GM23338 (cell line): ENCODE measurements around the gene SERF2. TPM values are rescaled to one million over a fixed set of nuclear protein-coding genes. Genes with fewer than 3 reads are reported as not detected.

Experiments used
- ATAC-seq: fragments of 200-7000 bp; cut with Tn5 transposase; 3 replicates; pipeline ENCODE4 v1.9.1; 2020
- DNase-seq: peaks from one replicate; pipeline ENCODE4 v3.0.0-alpha.2; 2015; ENCODE audit warnings: low spot score
- H2AFZ ChIP-seq: fragments of 200-600 bp; sonication (generic); 2 replicates; pipeline ENCODE4 v1.8.0; 2016; ENCODE audit warnings: antibody characterized with exemption, mild to moderate bottlenecking, moderate library complexity
- H3F3A ChIP-seq: fragments of 200-600 bp; sonication (generic); replicated peaks from 2 replicates; pipeline ENCODE4 v1.8.0; 2017; ENCODE audit warnings: antibody characterized with exemption, mixed run types, low read depth
- H3K27ac ChIP-seq: fragments of 200-600 bp; sonication (generic); 2 replicates; pipeline ENCODE4 v1.6.1; 2016; ENCODE audit warnings: low read depth
- H3K27me3 ChIP-seq: fragments of 200-600 bp; sonication (generic); 2 replicates; pipeline ENCODE4 v1.8.0; 2016; ENCODE audit warnings: mild to moderate bottlenecking, mixed run types, moderate library complexity; ENCODE audit not compliant: insufficient read depth
- H3K36me3 ChIP-seq: fragments of 200-600 bp; sonication (generic); 2 replicates; pipeline ENCODE4 v1.8.0; 2016; ENCODE audit warnings: mild to moderate bottlenecking; ENCODE audit not compliant: insufficient read depth
- H3K4me1 ChIP-seq: fragments of 200-600 bp; sonication (generic); 2 replicates; pipeline ENCODE4 v1.8.0; 2016; ENCODE audit warnings: mild to moderate bottlenecking, moderate library complexity; ENCODE audit not compliant: insufficient read depth
- H3K4me2 ChIP-seq: fragments of 200-600 bp; sonication (generic); 2 replicates; pipeline ENCODE4 v1.7.1; 2017; ENCODE audit warnings: mixed run types
- H3K4me3 ChIP-seq: fragments of 200-600 bp; sonication (generic); 2 replicates; pipeline ENCODE4 v1.6.1; 2016; ENCODE audit warnings: mixed run types
- H3K79me2 ChIP-seq: fragments of 200-600 bp; sonication (generic); replicated peaks from 2 replicates; pipeline ENCODE4 v1.8.0; 2017; ENCODE audit warnings: mild to moderate bottlenecking; ENCODE audit not compliant: insufficient read depth
- H3K9me2 ChIP-seq: fragments of 200-600 bp; sonication (generic); 2 replicates; pipeline ENCODE4 v1.8.0; 2017; ENCODE audit not compliant: insufficient read depth
- H4K20me1 ChIP-seq: fragments of 200-600 bp; sonication (generic); replicated peaks from 2 replicates; pipeline ENCODE4 v1.8.0; 2017; ENCODE audit warnings: mild to moderate bottlenecking; ENCODE audit not compliant: insufficient read depth
- H3K27ac Mint-ChIP-seq: 2 replicates; pipeline ENCODE4 v1.8.0; 2020; ENCODE audit warnings: inconsistent platforms, mild to moderate bottlenecking, moderate library complexity, mixed read lengths
- H3K27me3 Mint-ChIP-seq: 3 replicates; pipeline ENCODE4 v1.8.0; 2022; ENCODE audit warnings: low read depth, mild to moderate bottlenecking, moderate library complexity, mixed read lengths, inconsistent platforms; ENCODE audit not compliant: insufficient read depth, poor library complexity
- H3K36me3 Mint-ChIP-seq: 3 replicates; pipeline ENCODE4 v1.8.0; 2021; ENCODE audit warnings: low read depth, mild to moderate bottlenecking, inconsistent platforms, moderate library complexity, mixed read lengths
- H3K4me1 Mint-ChIP-seq: 3 replicates; pipeline ENCODE4 v1.8.0; 2020; ENCODE audit warnings: mild to moderate bottlenecking, inconsistent platforms, mixed read lengths
- H3K4me3 Mint-ChIP-seq: 3 replicates; pipeline ENCODE4 v1.8.0; 2021; ENCODE audit warnings: moderate library complexity, mild to moderate bottlenecking, inconsistent platforms, mixed read lengths
- H3K9me3 Mint-ChIP-seq: 3 replicates; pipeline ENCODE4 v1.8.0; 2020; ENCODE audit warnings: moderate library complexity, mild to moderate bottlenecking, inconsistent platforms, mixed read lengths
- CREB1 ChIP-seq: fragments of 250-450 bp; sonication (Bioruptor Pico); IDR thresholded peaks from 2 replicates; pipeline ENCODE4 v1.5.0; 2020; ENCODE audit warnings: low read depth, mild to moderate bottlenecking, moderate library complexity
- EZH2 ChIP-seq: fragments of 200-600 bp; sonication (generic); IDR thresholded peaks from one replicate; pipeline ENCODE4 v1.8.0; 2017; ENCODE audit warnings: antibody characterized with exemption, mild to moderate bottlenecking, low read depth; ENCODE audit not compliant: unreplicated experiment
- EZH2phosphoT487 ChIP-seq: fragments of 200-600 bp; sonication (generic); IDR thresholded peaks from one replicate; pipeline ENCODE4 v1.8.1; 2018; ENCODE audit warnings: antibody characterized with exemption; ENCODE audit not compliant: unreplicated experiment
- NANOG ChIP-seq: IDR thresholded peaks from 2 replicates; pipeline ENCODE4 v1.6.1; 2016; ENCODE audit warnings: antibody characterized with exemption, borderline replicate concordance
- STAT1 ChIP-seq: IDR thresholded peaks from one replicate; pipeline ENCODE4 v1.6.1; 2016; ENCODE audit warnings: antibody characterized with exemption; ENCODE audit not compliant: unreplicated experiment
- ZNF114 ChIP-seq: fragments of 250-450 bp; sonication (Bioruptor Pico); IDR thresholded peaks from 2 replicates; pipeline ENCODE4 v1.5.0; 2020; ENCODE audit warnings: mild to moderate bottlenecking, moderate library complexity
- ZNF331 ChIP-seq: fragments of 250-450 bp; sonication (Bioruptor Pico); IDR thresholded peaks from 2 replicates; pipeline ENCODE4 v1.5.0; 2020; ENCODE audit warnings: low read depth, mild to moderate bottlenecking, moderate library complexity
- ZNF462 ChIP-seq: fragments of 250-450 bp; sonication (Bioruptor Pico); IDR thresholded peaks from 2 replicates; pipeline ENCODE4 v1.5.0; 2020; ENCODE audit warnings: mild to moderate bottlenecking, moderate library complexity
- polyA plus RNA-seq: library from polyadenylated mRNA; unstranded; fragments of >200 nt; fragmentation: Nextera tagmentation; extraction: Ambion mirVana; gene quantifications from 2 replicates; pipeline ENCODE4 v1.2.1, GENCODE V29; 2016
- total RNA-seq: library from RNA; depleted of rRNA; stranded (reverse); fragments of >200 nt; shearing (Covaris generic); gene quantifications from 2 replicates; pipeline ENCODE4 v1.2.3, GENCODE V29; 2014

The SERF2 gene
- total and polyA plus RNA-seq, 2 experiments from 2014 or later: 460 to 2,602 TPM

GRCh38 chr15:43793647-43794046 lies 1.5 kb downstream of the SERF2 start:
- peak overlapping the region; percentile 100 for H3K4me3 ChIP-seq
- H3K9me3 Mint-ChIP-seq: no peaks in the 10 kb centered on the region
- H3K27me3 ChIP-seq: no peaks in the 10 kb centered on the region
- H3K4me3 Mint-ChIP-seq: peak overlapping the region; percentile 98
- ATAC-seq (no peak), DNase-seq (no peak)
- no peak overlapping the region for H3K27ac ChIP-seq
- TF ChIP-seq ZNF462 (CRISPR knock-in tag): no peak
- no peak for TF ChIP-seq ZNF331
- TF ChIP-seq NANOG: no peak
- no peak for TF ChIP-seq EZH2
- TF ChIP-seq EZH2phosphoT487: no peak
- no peak for TF ChIP-seq CREB1 (CRISPR knock-in tag)
- no peak for TF ChIP-seq ZNF114
- TF ChIP-seq STAT1: no peak
- peaks cover 19% of the 10 kb centered on the region; the same call in 1 of the 2 replicates for H4K20me1 ChIP-seq
- H3K36me3 Mint-ChIP-seq: peaks cover 57% of the 10 kb centered on the region
- H3F3A ChIP-seq: peaks cover 23% of the 10 kb centered on the region
- H2AFZ ChIP-seq: no peak overlapping the region
- H3K9me2 ChIP-seq: no peaks in the 10 kb centered on the region
- H3K4me2 ChIP-seq: peak overlapping the region; percentile 95
- peaks cover 40% of the 10 kb centered on the region for H3K4me1 Mint-ChIP-seq
- peaks cover 19% of the 10 kb centered on the region for H3K79me2 ChIP-seq
- H3K36me3 ChIP-seq: peaks cover 21% of the 10 kb centered on the region
- peaks cover 23% of the 10 kb centered on the region for H3K4me1 ChIP-seq
- peak overlapping the region; percentile 99 for H3K27ac Mint-ChIP-seq
- H3K27me3 Mint-ChIP-seq: peaks cover 28% of the 10 kb centered on the region
